ENCODE results near the gene PSMB5.

Gene PSMB5

GRCh38 chr14:22987291-22987690, 47.4 kb downstream of the PSMB5 start:
- TF ChIP-seq ZNF585B (tag by site-specific recombination; IDR thresholded peaks at IDR 0.05) (no peak), ZNF133 (tag by site-specific recombination; IDR thresholded peaks at IDR 0.05) (no peak), KLF10 (tag by site-specific recombination; IDR thresholded peaks at IDR 0.05) (no peak), ZNF138 (tag by site-specific recombination; IDR thresholded peaks at IDR 0.05; ENCODE audit: borderline replicate concordance) (no peak), ZNF768 (tag by site-specific recombination; IDR thresholded peaks at IDR 0.05) (no peak), ZNF148 (tag by site-specific recombination; IDR thresholded peaks at IDR 0.05; ENCODE audit: borderline replicate concordance) (no peak), ZNF24 (tag by site-specific recombination; IDR thresholded peaks at IDR 0.05) (no peak), BCL11A (tag by site-specific recombination; IDR thresholded peaks at IDR 0.05; ENCODE audit: low read depth) (no peak), ZNF837 (tag by site-specific recombination; IDR thresholded peaks at IDR 0.05) (no peak)
- Histone ChIP-seq H3K4me1 (ENCODE audit: control insufficient read depth, insufficient read depth, low read length) (peaks cover 4% of the 10 kb centered on the region), H3K9me3 (ENCODE audit: control insufficient read depth, insufficient read depth, low read depth, low read length) (no peaks in the 10 kb centered on the region), H3K36me3 (ENCODE audit: control insufficient read depth in 2 of 2, insufficient read depth in 1 of 2, low read length in 2 of 2) (peaks cover 0 to 19% of the 10 kb centered on the region in 2 experiments; a peak in 2 of 3 replicates), H3K27ac (ENCODE audit: extremely low read depth, low read depth, low read length) (no peak overlapping the region), H3K4me3 (ENCODE audit: low read depth, low read length) (no peak overlapping the region)
- ChIA-PET POLR2A (interaction anchor here (1.0 to 3.5 kb wide), 6 partner anchors 10 to 84 kb away, joined by 5 to 33 read pairs (median 8); partner anchors contain the start of genes CDH24 and HAUS4), CTCF (interaction anchor here (0.6 to 17.9 kb wide), 33 partner anchors 9 to 202 kb away, joined by 3 to 469 read pairs (median 10); partner anchors contain the start of genes CDH24, PRMT5, PSMB11 and SLC7A8)

- H3K4me1 ChIP-seq (ENCODE audit: control insufficient read depth, insufficient read depth, low read length), result peaks cover 4% of the 10 kb centered on the region
- H3K36me3 ChIP-seq (ENCODE audit: control insufficient read depth in 2 of 2, insufficient read depth in 1 of 2, low read length in 2 of 2), result peaks cover 0 to 19% of the 10 kb centered on the region in 2 experiments; a peak in 2 of 3 replicates
- POLR2A ChIA-PET, result interaction anchor here (0.7 to 3.5 kb wide), 15 partner anchors 8 to 109 kb away, joined by 3 to 33 read pairs (median 7); partner anchors contain the start of genes ACIN1, C14orf119, CDH24 and HAUS4
- CTCF ChIA-PET, result interaction anchor here (0.6 to 17.9 kb wide), 55 partner anchors 9 to 1117 kb away, joined by 3 to 469 read pairs (median 5); partner anchors contain the start of genes ACIN1, CDH24, HAUS4 and PRMT5
- TF ChIP-seq ZNF654 (tag by site-specific recombination; IDR thresholded peaks at IDR 0.05; ENCODE audit: low read depth) (peak; percentile 84), ZBTB6 (tag by site-specific recombination; IDR thresholded peaks at IDR 0.05) (no peak), SP7 (tag by site-specific recombination; IDR thresholded peaks at IDR 0.05) (0 out of 2 replicates have a peak, but pooled peaks have one; percentile 21), KLF8 (tag by site-specific recombination; IDR thresholded peaks at IDR 0.05) (0 out of 2 replicates have a peak, but pooled peaks have one; percentile 38), ZNF2 (tag by site-specific recombination; IDR thresholded peaks at IDR 0.05) (0 out of 2 replicates have a peak, but pooled peaks have one; percentile 36), CTCF (tag by site-specific recombination; IDR thresholded peaks at IDR 0.05) (peak; percentile 77; the same call in 1 of the 2 replicates), ZNF600 (tag by site-specific recombination; IDR thresholded peaks at IDR 0.05) (peak; percentile 51; the same call in 1 of the 2 replicates), RBAK (tag by site-specific recombination; IDR thresholded peaks at IDR 0.05) (no peak)
- H3K4me3 ChIP-seq (ENCODE audit: low read depth, low read length), result no peak overlapping the region
- no peaks in the 10 kb centered on the region for H3K9me3 ChIP-seq (ENCODE audit: control insufficient read depth, insufficient read depth, low read depth, low read length)
- no peak overlapping the region for H3K27ac ChIP-seq (ENCODE audit: extremely low read depth, low read depth, low read length)
Measured at GRCh38 chr14:22986508-22987054, 48.1 kb downstream of the PSMB5 start.

Measured in HEK293 (cell line).